Heart right ventricle (tissue), 16 donors: ENCODE data around the gene PTPRG. TPM values are rescaled to one million over a fixed set of nuclear protein-coding genes. Genes with fewer than 3 reads are reported as not detected.
A peak's percentile ranks its signal among the peaks of the same experiment; 100 is the strongest.

Experiments used
- ATAC-seq, 8 donors: fragments of 200-7000 bp; cut with Tn5 transposase; one replicate each; pipeline ENCODE4 v1.9.1; 2020; ENCODE audit warnings: mild to moderate bottlenecking in 8 of 8, moderate library complexity in 8 of 8, moderate number of reproducible peaks in 1 of 8
- DNase-seq, 2 donors: peaks; one replicate each; pipeline ENCODE4 v3.0.0-alpha.2; 2020
- H3K27ac ChIP-seq, 10 donors: fragments of 200-600 bp; sonication (generic) in 2 of 10; one replicate each; pipeline versions ENCODE4 v1.5.0 to v1.8.0; 2020 to 2022; ENCODE audit warnings: mild to moderate bottlenecking in 3 of 10
- H3K27me3 ChIP-seq, 7 donors: fragments of 200-600 bp; one replicate each; pipeline ENCODE4 v1.8.0; 2021 to 2022; ENCODE audit warnings: mild to moderate bottlenecking in 2 of 7
- H3K36me3 ChIP-seq, 9 donors: fragments of 200-600 bp; sonication (generic) in 1 of 9; one replicate each; pipeline versions ENCODE4 v1.5.0 to v1.8.0; 2020 to 2022; ENCODE audit warnings: mild to moderate bottlenecking in 2 of 9
- H3K4me1 ChIP-seq, 9 donors: fragments of 200-600 bp; sonication (generic) in 1 of 9; one replicate each; pipeline versions ENCODE4 v1.5.0 to v1.8.0; 2020 to 2022; ENCODE audit warnings: mild to moderate bottlenecking in 4 of 9
- H3K4me3 ChIP-seq, 10 donors: fragments of 200-600 bp; sonication (generic) in 2 of 10; one replicate each; pipeline versions ENCODE4 v1.5.0 to v1.8.0; 2020 to 2022; ENCODE audit warnings: mild to moderate bottlenecking in 7 of 10, moderate library complexity in 2 of 10
- H3K9me3 ChIP-seq, 11 donors: fragments of 200-600 bp in 10 of 11; sonication (generic) in 2 of 11; one replicate each; pipeline versions ENCODE4 v1.5.0 to v1.8.0; 2013 to 2022; ENCODE audit warnings: mild to moderate bottlenecking in 2 of 11, control low read depth in 1 of 11, moderate library complexity in 1 of 11
- WGBS, 2 donors: extraction: QIAGEN DNeasy Blood & Tissue Kit; methylation state at CpG; one replicate each; pipeline ENCODE4 v1.1.7; 2013; ENCODE audit warnings: inconsistent platforms in 1 of 2; 5-methylcytosine and 5-hydroxymethylcytosine counted together
- intact Hi-C, 10 donors: fragments of 100-400 bp; cut with DNase I; formaldehyde crosslinking; loops; one replicate each; pipeline versions ENCODE4 v1.11.1 to v1.14.2; 2022
- polyA plus RNA-seq, 2 donors: library from polyadenylated mRNA; stranded (reverse); fragments of 200-250 nt; gene quantifications; one replicate each; pipeline ENCODE4 v1.2.3, GENCODE V29; 2013
- total RNA-seq, 10 donors: library from RNA; stranded (reverse); fragmentation: NEBNext Ultra II Directional in 3 of 10; extraction: Animal tissue kit (Norgen Biotek cat#: 25700) in 3 of 10; gene quantifications; one replicate each; pipeline versions ENCODE4 v1.2.1 to v1.2.4, GENCODE V29; 2021 to 2023
- TF ChIP-seq, protein P1 (sequence below), 9 donors: fragments of 200-600 bp; sonication (generic) in 2 of 9; IDR thresholded peaks; one replicate each; pipeline versions ENCODE4 v1.5.0 to v1.8.0; 2021 to 2022; ENCODE audit warnings: antibody characterized with exemption in 9 of 9, mild to moderate bottlenecking in 5 of 9, moderate library complexity in 1 of 9
- donor health status: Arrhythmogenic right ventricular cardiomyopathy.
- donor health status: ischemic (EF 13 %, LVEDD 7.1; RV severe dilation, severe dysfunction).
- donor health status: healthy with polysubstance abuse.
- donor health status: DM: no; HTN: yes; CAD: no.
- donor health status: DM: no; HTN: no; CAD: no.
- donor health status: ischemic (EF 25% LVEDD 6.9; RV normal size, moderate dysfunction).
- donor health status: ischemic (EF 25% LVEDD 5.7; RV mildly dilated, moderate dysfunction).
- donor health status: healthy.
- donor health status: DM: yes; HTN: yes; CAD: no.
- donor health status: Ischemic cardiomyopathy.
- donor health status: ischemic (EF 35%, LVEDD 5.7; RV mildly dilated, moderate dysfunction).
- donor health status: nonischemic (EF 11% LVEDD 7.7; RV severe dilation, severe dysfunction).
- donor health status: DM: yes; HTN: yes; CAD: no.
- donor health status: PGD.
- donor health status: ischemic (EF 29% LVEDD 5.4; RV normal size, mild dysfunction).
- donor health status: nonischemic (EF 23%, LVEDD 6.1; RV moderate dilation, normal function).

The PTPRG gene
- total and polyA plus RNA-seq, 12 donors = 10.1 to 38.3 (median 32.6) TPM

- intact Hi-C loops = no loop called here
- DNase-seq (no peak), ATAC-seq (peak in 3 of 8 donors; percentile 45 to 55 (median 48))
- Histone ChIP-seq H3K36me3 (peaks cover 0 to 9% (median 0%) of the 10 kb centered on the region in 9 donors), H3K4me3 (no peak overlapping the region), H3K27ac (no peak overlapping the region), H3K9me3 (peaks cover 0 to 5% (median 0%) of the 10 kb centered on the region in 11 donors), H3K27me3 (no peaks in the 10 kb centered on the region), H3K4me1 (peaks cover 0 to 18% (median 0%) of the 10 kb centered on the region in 9 donors)
- WGBS, 2 donors = 74 to 75% methylated on average over 5 of the region's 5 CpGs
- TF ChIP-seq, protein P1, sequence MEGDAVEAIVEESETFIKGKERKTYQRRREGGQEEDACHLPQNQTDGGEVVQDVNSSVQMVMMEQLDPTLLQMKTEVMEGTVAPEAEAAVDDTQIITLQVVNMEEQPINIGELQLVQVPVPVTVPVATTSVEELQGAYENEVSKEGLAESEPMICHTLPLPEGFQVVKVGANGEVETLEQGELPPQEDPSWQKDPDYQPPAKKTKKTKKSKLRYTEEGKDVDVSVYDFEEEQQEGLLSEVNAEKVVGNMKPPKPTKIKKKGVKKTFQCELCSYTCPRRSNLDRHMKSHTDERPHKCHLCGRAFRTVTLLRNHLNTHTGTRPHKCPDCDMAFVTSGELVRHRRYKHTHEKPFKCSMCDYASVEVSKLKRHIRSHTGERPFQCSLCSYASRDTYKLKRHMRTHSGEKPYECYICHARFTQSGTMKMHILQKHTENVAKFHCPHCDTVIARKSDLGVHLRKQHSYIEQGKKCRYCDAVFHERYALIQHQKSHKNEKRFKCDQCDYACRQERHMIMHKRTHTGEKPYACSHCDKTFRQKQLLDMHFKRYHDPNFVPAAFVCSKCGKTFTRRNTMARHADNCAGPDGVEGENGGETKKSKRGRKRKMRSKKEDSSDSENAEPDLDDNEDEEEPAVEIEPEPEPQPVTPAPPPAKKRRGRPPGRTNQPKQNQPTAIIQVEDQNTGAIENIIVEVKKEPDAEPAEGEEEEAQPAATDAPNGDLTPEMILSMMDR (IDR thresholded peaks at IDR 0.05) = no peak
Measured at GRCh38 chr3:62011666-62012065, 450.3 kb downstream of the PTPRG start.

- H3K27ac ChIP-seq = no peak overlapping the region
- DNase-seq (no peak), ATAC-seq (no peak)
- no peak overlapping the region for H3K4me3 ChIP-seq
- H3K4me1 ChIP-seq = peaks cover 0 to 7% (median 0%) of the 10 kb centered on the region in 9 donors
- intact Hi-C loops = no loop called here
- H3K36me3 ChIP-seq = peaks cover 0 to 11% (median 0%) of the 10 kb centered on the region in 9 donors
- TF ChIP-seq, protein P1 (IDR thresholded peaks at IDR 0.05) = no peak
- peaks cover 0 to 5% (median 0%) of the 10 kb centered on the region in 11 donors for H3K9me3 ChIP-seq
- 87 to 89% methylated on average over 7 of the region's 7 CpGs for WGBS, 2 donors
- H3K27me3 ChIP-seq = no peaks in the 10 kb centered on the region
Measured at GRCh38 chr3:62013951-62014350, 452.6 kb downstream of the PTPRG start.

- intact Hi-C loops = no loop called here
- DNase-seq (no peak), ATAC-seq (no peak)
- TF ChIP-seq, protein P1 (IDR thresholded peaks at IDR 0.05) = no peak
- Histone ChIP-seq H3K36me3 (peaks cover 0 to 2% (median 0%) of the 10 kb centered on the region in 9 donors), H3K27ac (no peak overlapping the region), H3K9me3 (peaks cover 0 to 5% (median 0%) of the 10 kb centered on the region in 11 donors), H3K4me1 (peaks cover 0 to 7% (median 0%) of the 10 kb centered on the region in 9 donors), H3K4me3 (no peak overlapping the region), H3K27me3 (no peaks in the 10 kb centered on the region)
- 76 to 84% methylated on average over 3 of the region's 3 CpGs for WGBS, 2 donors
Measured at GRCh38 chr3:62015111-62015510, 453.7 kb downstream of the PTPRG start.

GRCh38 chr3:62019906-62020305 is 458.5 kb downstream of the PTPRG start:
- Histone ChIP-seq H3K27ac (peak overlapping the region in 1 of 10 donors; percentile 5), H3K4me1 (peaks cover 0 to 26% (median 3%) of the 10 kb centered on the region in 9 donors), H3K9me3 (no peaks in the 10 kb centered on the region), H3K4me3 (no peak overlapping the region), H3K36me3 (peaks cover 0 to 2% (median 0%) of the 10 kb centered on the region in 9 donors), H3K27me3 (no peaks in the 10 kb centered on the region)
- WGBS, 2 donors = 42 to 79% methylated on average over 1 of the region's 1 CpG
- ATAC-seq (no peak), DNase-seq (no peak)
- intact Hi-C loops = no loop called here
- TF ChIP-seq, protein P1 (IDR thresholded peaks at IDR 0.05) = no peak
